NCI-H2171 (cell line): Measurements from ENCODE around the gene GALNT8.

Experiments used
- DNase-seq: peaks from one replicate; lab custom pipeline; 2025; lab: John Stamatoyannopoulos, UW

Gene GALNT8

DNA sequence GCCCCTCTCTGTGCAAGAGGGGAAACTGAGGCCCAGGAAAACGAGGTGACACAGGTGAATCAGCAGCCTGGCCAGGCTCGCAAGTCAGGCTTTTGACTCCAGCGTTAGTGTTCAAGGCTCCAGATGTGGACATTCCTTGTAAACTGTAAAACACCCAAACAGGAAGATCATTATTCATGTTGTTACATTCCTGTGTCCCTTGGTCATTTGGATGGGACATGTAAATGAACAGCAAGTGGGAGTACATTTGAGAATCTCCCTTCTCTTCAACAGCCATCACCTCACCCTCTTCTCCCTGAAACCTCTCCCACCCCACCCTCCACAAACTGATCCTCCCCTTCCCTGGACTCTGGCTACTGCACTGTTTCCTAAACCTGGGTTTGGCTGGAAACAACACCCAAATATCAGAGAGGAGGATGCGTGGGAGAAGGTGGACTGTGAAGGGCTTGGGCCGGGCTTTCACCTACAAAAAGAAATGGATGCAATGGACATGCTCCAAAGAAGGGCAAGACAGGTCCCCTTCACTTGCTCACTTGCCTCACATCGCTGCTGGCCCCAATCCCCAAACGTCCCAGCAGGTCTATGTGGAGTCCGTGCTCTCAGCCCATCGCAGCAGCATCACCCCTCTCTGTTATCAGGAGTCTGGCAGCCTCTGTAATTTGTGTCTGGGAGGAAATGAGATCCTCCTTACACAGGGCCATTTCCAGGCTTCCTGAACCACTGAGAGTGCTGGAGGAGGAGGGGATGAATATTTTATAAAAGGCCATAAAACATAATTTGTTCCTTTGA, 76.7 kb downstream of the GALNT8 start:
- no peak for DNase-seq

DNA sequence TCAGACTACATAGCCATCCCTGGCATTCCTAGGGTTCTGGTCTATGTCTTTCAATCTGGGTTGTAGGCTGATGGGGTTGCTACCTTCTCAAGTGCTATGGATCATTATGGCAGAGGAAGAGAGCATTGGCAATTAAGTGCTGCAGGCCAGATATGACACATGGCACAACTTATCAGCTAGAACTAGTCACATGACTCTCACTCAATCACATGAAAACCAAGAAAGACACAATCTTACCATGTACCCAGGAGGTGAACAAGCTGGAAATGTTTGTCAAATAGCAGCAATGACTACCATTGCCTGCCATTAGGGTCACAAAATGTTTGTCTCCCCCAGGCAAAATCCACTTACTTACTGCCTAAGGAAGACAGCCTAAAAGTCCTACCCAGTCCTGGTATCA, 80.4 kb downstream of the GALNT8 start:
- no peak for DNase-seq

DNA sequence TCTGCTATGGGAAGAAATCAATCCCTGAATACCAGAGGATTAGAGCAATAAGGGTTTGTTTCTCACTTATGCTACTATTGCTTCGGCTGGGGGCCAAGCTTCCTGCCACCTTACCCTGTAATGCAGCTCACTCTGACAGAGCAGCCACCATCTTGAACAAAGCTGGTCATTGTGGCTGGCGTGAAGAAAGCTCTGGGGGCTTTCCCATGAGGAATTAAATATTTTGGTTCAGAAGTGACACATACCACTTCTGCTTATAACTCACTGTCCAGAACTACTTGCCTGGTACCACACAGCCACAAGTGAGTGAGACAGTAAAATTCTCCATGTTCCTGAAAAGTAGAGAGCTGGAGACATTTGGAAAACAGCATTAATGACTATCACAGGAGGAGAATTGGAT, 82.6 kb downstream of the GALNT8 start:
- no peak for DNase-seq

DNA sequence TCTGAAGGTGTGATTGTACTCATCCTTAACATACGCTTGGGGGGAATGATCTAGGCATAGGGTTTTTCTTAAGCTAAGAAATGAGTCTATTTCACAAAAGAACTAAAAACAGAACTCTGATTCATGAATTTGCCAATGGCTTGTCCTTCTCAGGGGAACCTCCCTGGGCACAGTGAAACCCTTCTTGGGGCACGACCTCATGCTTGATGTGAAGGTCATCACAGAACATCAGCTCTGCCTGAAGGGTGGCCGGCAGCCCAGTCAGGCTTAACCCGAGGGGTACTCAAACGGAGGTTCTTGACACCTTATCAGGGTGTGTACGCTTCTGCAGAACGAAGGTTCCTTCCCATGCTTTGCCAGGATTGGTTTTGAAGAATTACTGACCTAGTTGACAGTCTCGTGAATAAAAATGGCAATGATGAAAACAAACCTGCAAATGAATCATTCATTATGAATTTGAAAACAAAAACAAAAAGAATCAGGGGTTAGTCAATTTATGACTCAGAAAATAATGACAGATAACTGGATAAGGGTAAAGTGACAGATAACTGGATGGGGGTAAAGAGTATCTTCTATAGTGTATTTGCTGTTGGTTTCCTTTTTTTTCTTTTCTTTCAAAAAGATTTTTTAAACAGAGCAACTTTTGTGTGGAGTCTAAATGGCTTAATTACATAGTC, 86.4 kb downstream of the GALNT8 start:
- DNase-seq, result no peak

DNA sequence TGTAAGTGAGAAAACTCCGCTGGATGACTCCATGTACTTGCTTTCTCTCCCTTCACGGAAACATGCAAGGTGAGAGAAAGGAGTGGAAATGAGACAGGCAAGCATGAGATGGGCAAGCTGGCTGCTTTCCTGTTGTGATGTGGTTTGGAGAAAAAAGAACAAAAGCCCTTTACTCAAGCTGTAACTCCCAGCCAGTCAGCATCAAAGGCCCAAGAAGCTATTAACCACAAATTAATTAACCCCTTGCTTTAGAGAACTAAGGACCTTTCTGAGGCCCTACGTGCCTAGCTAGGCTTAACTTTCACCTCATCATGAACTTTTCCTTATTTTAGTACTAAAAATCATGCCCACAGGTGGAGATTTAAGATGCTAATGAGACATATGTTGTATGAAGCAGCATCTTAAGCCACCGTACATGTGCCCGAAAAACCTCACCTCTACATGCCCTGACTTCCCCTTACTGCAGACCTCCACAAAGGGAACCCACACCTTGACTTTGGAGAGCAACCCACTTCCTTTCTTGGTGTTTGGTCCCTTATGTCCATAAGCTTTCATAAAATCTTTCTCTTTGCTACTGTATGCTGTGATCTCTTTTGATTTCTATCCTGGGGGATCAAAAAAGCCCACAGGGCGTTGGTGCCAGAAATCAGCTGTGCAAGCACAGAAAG, 87.0 kb downstream of the GALNT8 start:
- no peak for DNase-seq

DNA sequence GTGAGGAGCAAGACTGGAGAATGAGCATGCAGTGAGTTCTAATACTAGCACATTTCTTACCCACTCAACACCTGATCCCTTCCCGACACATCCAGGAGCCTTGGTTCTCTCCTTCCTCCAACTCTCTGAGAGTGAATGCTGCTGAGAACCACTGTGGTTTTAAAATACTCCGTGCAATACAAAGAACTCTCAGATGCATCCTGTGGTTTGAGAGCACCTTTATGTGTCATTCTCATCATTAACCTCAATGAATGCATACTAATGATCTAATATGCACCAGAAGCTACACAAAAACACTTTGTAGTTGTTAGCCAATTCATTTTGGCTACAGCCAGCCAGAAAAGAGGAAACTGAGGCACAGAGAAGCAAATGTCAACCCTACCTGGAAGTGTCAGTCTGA, 87.6 kb downstream of the GALNT8 start:
- no peak for DNase-seq

DNA sequence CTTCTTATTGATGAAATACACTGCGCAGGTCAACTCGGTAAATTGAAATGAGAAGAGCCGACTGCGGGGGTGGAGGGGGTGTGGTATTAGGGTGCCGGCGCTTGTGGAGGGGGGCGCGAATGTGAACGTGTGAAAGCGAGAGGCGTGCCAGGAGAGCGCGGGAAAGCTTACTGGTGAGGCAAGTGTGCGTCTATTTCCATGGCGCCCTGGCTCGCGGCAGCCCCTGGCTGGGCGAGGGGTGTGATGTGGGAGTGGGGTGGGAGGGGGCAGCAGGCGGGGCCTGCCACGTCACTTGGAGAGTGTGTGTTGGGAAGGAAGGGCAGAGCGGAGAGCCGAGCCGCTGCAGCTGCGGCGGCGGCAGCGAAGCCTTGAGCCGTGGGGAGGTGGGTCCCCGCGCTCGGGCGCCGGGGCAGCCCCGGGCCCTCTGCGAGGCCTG, 88.8 kb downstream of the GALNT8 start:
- DNase-seq, result no peak

DNA sequence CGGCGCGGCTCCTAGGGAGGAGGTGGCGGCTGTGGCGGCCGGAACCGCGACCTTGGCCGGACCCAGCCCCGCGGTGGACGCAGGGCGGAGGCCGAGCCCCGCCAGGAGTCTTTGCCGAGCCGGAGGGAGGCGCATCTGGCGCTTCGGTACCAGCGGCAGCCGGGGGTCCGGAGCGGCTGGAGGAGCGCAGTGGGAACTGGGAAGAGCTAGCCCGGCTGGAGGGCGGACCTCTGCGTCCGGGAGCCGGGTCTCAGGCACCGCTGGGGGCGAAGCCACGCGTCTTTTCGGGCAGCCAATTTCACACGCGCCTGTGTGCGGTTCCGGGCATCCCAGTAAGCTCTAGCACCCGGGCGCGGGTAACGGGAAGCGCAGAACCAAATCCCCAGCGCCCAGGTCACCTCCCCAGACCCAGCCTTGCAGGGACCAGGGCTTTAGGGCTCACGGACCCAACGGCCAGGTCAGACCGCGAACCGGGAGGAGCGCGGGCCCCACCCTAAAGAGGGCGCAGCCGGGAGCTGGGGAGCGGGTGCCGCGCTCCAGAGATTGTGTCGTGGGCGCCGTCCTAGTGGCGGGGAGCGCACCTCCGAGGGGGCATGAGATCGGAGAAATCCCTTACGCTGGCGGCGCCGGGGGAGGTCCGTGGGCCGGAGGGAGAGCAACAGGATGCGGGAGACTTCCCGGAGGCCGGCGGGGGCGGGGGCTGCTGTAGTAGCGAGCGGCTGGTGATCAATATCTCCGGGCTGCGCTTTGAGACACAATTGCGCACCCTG, 89.4 kb downstream of the GALNT8 start:
- no peak for DNase-seq

DNA sequence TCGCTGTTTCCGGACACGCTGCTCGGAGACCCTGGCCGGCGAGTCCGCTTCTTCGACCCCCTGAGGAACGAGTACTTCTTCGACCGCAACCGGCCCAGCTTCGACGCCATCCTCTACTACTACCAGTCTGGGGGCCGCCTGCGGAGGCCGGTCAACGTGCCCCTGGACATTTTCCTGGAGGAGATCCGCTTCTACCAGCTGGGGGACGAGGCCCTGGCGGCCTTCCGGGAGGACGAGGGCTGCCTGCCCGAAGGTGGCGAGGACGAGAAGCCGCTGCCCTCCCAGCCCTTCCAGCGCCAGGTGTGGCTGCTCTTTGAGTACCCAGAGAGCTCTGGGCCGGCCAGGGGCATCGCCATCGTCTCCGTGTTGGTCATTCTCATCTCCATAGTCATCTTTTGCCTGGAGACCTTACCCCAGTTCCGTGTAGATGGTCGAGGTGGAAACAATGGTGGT, 90.0 kb downstream of the GALNT8 start:
- DNase-seq, result no peak

DNA sequence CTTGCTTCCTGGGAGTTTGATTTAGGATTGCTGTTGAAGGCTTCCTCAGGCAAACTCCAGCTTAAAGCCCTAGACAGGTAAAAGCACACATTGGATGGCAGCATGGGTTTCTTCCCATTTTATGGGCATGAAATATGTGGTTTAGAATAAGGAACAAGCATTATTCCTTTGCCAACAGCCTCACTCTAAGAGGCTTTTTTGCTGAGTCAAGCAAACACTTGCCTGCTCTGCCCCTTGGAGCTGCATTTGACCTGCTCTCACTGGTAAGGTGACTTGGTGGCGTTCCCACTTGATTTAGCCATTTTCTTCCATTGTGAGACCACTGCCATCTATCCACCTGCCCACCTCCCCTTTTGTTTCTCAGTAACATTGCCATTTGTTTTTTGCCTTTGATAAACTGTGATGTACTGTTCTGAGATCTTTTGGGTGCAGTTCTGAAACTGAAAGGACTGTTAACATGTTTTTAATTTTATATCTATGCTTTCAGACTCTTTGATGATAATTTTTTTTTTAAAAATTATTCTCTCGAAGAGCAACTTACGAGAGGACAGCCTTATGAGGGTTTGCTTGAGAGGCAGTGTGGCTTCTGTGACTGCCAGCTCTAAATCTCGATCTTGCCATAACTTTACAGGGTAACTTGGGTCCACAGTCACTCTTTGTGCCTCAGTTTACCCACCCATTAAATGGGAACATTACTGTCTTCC, 92.6 kb downstream of the GALNT8 start:
- no peak for DNase-seq

DNA sequence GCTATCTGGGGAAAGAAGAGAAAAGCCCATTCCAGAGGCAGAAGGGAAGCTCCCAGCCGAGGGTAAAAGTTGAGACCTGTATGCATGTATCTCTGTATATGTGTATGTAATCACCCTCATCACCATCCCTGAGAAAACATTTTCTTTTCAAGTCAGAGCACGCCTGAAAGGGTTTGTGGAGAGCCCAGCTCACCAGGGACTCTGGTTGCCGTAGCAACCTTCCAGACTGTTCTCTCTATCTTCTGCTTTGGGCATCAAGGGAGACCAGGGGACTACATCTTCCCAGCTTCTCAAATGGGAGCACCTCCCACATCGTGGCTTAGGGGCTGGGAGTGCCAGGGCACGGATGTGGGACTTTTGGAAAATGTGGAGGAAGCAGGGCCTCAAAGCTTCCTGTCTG, 93.5 kb downstream of the GALNT8 start:
- no peak for DNase-seq

DNA sequence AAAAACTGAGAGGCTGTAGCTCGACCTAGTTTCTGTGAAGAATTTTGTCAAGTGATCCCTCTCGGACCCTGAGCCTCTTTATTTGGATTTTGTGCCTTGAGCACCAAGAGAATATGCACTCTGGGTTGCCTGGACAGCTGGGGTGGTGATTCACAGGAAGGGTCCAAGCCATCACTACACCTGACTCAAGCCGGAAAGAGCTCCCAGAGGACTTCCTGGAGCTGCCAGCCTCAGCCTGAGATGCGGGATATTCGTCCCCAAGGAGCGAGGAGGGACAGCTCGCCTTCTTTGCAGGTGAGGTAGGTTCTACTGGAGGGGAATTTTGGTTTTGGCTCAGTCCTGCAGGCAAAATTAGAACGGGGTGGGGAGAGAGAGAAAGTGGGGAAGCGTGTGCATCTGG, 94.3 kb downstream of the GALNT8 start:
- DNase-seq, result no peak

DNA sequence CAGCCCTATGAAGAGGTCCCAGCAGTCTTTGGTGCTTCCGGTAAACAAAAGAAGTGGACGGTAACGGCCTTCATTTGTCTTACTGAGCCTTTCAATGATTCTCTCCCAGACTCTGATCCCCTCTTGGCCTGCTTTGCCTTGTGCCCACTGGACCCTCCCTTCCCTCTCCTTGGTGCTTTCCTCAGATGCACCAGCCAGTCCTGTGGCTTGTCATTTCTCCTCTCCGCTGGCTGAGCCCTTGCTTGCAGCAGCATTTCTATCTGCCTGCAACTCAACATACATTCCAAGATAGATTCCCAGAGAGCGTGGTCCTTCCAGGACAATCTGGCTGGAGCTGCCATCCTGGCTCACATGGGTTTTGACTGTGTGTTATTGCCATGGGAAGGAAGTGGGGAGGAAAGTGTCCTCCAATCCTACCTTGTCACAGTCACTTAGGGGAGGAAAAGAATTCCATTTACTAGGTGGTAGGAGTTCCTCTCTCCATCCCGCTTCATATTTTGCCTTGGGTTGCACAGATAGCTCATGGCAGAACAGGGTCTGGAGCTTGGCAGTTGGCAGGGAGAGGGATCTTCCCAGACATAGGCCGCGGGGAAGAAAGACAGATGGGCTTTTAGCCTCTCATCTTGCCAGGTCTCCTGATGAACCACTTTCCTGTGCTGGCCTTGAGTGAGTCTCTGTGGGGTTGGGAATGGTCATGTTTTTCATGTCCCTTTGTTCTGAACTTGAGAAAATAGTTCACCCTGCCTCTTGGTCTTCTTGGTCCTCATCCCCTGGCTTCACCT, 96.7 kb downstream of the GALNT8 start:
- no peak for DNase-seq

DNA sequence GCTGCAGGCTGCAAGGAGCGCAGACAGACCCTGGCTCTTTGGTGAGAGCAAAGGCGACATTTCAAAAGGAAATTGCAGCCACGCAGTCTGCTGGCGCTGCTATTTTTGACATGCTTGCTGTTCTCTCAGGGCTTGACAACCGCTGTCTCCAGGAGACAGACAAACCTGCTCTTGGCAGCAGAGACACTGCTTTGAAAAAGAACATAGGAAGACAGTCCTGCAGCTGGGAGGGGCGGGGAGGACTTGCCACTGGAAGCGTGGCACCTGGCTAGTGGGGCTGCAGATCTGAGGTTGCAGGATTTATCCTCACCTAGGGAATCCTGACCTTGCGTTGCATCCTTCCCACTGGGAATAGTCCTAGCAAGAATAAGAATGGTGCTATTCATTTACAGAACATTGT, 97.7 kb downstream of the GALNT8 start:
- DNase-seq, result no peak

DNA sequence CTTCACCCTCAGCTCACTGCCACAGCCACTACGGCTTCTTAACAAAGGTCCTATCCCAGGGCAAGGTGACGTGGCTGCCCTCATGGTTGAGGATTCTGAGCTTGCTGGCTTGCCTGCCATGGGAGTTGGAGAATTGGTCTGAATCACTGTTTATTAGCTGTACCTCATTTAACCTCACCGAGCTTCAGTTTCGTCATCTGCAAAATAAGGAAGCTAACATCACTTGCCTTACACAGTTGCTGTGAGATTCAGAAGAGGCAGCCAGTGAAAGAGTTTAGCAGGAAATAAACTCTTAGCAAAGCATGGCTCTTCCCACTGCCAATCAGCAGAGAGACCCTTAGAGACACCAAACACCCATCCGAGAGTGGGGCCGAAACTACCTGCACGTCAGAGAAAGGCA, 99.5 kb downstream of the GALNT8 start:
- DNase-seq, result no peak

DNA sequence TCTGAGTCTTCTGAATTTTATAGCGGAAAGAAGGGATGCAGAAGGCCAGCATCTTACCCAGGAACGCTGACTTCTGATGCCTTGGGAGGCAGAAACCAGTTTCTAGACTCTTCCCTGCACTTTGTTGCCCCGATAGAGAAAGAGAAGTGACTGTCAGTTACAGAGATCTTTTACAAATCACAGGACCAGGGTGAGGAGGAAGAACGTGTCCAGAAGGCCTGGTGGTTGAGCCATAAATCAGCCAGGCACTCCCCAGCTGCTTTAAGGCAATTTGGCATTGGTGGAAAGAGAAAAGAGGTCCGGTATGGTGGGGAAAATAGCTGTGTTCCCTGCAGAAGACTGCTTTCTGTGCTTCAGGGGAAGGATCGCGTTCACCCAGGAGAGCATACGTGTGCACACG, 100.8 kb downstream of the GALNT8 start:
- no peak for DNase-seq
